Osteoblast (primary cell): ENCODE measurements around the gene HOXA11. TPM values are rescaled to one million over a fixed set of nuclear protein-coding genes. Genes with fewer than 3 reads are reported as not detected.
A peak's percentile ranks its signal among the peaks of the same experiment; 100 is the strongest.

ENCODE experiments used
- DNase-seq: peaks from one replicate; pipeline ENCODE4 v3.0.0; 2011; ENCODE audit warnings: low spot score, mixed read lengths; ENCODE audit not compliant: insufficient read length; ENCODE audit errors: missing footprints
- H2AFZ ChIP-seq: 2 replicates; pipeline ENCODE4 v1.6.0; 2011; ENCODE audit warnings: mild to moderate bottlenecking, low read length
- H3K27ac ChIP-seq: 2 replicates; pipeline ENCODE4 v1.5.1; 2011; ENCODE audit warnings: mild to moderate bottlenecking, low read depth, low read length, moderate library complexity
- H3K27me3 ChIP-seq: 2 replicates; pipeline ENCODE4 v1.6.0; 2012; ENCODE audit warnings: mild to moderate bottlenecking, control low read depth, inconsistent platforms, low read length, moderate library complexity; ENCODE audit not compliant: insufficient read depth
- H3K36me3 ChIP-seq: 2 replicates; pipeline ENCODE4 v1.5.1; 2011; ENCODE audit warnings: mild to moderate bottlenecking, low read length, control low read depth, moderate library complexity; ENCODE audit not compliant: insufficient read depth
- H3K4me1 ChIP-seq: 2 replicates; pipeline ENCODE4 v1.5.1; 2011; ENCODE audit warnings: mild to moderate bottlenecking, low read length, control low read depth, moderate library complexity; ENCODE audit not compliant: insufficient read depth
- H3K4me2 ChIP-seq: 2 replicates; pipeline ENCODE4 v1.6.0; 2011; ENCODE audit warnings: mild to moderate bottlenecking, low read length; ENCODE audit not compliant: insufficient read depth
- H3K4me3 ChIP-seq: fragments of 200-600 bp; sonication (generic); 3 replicates; pipeline ENCODE4 v1.5.1; 2012; ENCODE audit warnings: mild to moderate bottlenecking, low read length, inconsistent platforms; ENCODE audit not compliant: insufficient read depth
- H3K79me2 ChIP-seq: 2 replicates; pipeline ENCODE4 v1.6.0; 2012; ENCODE audit warnings: mild to moderate bottlenecking, low read length, control low read depth, inconsistent platforms; ENCODE audit not compliant: insufficient read depth
- H3K9me3 ChIP-seq: 2 replicates; pipeline ENCODE4 v1.5.1; 2011; ENCODE audit warnings: low read depth, low read length, control low read depth
- H4K20me1 ChIP-seq: 2 replicates; pipeline ENCODE4 v1.6.0; 2012; ENCODE audit warnings: mild to moderate bottlenecking, low read length, control low read depth; ENCODE audit not compliant: insufficient read depth
- total RNA-seq: library from RNA; depleted of rRNA; stranded (reverse); fragments of >200 nt; gene quantifications from 2 replicates; pipeline ENCODE4 v1.2.3, GENCODE V29; 2012
- TF ChIP-seq, protein P1 (sequence below): IDR thresholded peaks from 2 replicates; pipeline ENCODE4 v1.5.1; 2011; ENCODE audit warnings: mild to moderate bottlenecking, low read depth, low read length, moderate library complexity; ENCODE audit errors: extremely low read depth

Gene HOXA11
- total RNA-seq, 1 donor = 15.2 TPM

DNA sequence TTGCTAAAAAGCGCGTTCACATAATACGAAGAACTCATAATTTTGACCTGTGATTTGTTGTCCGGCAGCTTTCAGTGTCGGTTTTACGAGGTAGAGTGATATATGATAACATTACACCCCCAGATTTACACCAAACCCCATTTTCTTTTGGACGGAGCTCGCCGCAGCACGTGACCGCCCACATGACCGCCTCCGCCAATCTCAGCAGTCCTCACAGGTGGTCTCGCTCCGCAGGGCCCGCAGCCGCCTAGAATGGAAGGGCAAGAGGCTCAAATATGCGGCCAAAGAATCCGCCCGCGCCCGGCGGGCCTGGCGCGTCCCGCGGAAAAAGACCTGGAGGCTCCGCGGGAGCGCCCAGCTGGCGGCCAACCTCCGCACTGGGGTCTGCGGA is 28.5 kb downstream of the HOXA11 start, which contains the start of gene HOXA7:
Gene HOXA7 (minus strand): TSS at position 168 of the 391 bp plus-strand sequence. CDS start 130 bp downstream, at position 38.
- Histone ChIP-seq H3K36me3 (peaks cover 4% of the 10 kb centered on the region), H2AFZ (peak within 1 kb of the TSS; percentile 97), H4K20me1 (no peaks in the 10 kb centered on the region), H3K4me2 (peak within 1 kb of the TSS; percentile 97), H3K27ac (peak within 1 kb of the TSS; percentile 74), H3K4me3 (peak within 1 kb of the TSS; percentile 90), H3K27me3 (no peaks in the 10 kb centered on the region), H3K79me2 (peaks cover 56% of the 10 kb centered on the region), H3K4me1 (peaks cover 27% of the 10 kb centered on the region), H3K9me3 (no peaks in the 10 kb centered on the region)
- peak; percentile 99 for DNase-seq
- TF ChIP-seq, protein P1, sequence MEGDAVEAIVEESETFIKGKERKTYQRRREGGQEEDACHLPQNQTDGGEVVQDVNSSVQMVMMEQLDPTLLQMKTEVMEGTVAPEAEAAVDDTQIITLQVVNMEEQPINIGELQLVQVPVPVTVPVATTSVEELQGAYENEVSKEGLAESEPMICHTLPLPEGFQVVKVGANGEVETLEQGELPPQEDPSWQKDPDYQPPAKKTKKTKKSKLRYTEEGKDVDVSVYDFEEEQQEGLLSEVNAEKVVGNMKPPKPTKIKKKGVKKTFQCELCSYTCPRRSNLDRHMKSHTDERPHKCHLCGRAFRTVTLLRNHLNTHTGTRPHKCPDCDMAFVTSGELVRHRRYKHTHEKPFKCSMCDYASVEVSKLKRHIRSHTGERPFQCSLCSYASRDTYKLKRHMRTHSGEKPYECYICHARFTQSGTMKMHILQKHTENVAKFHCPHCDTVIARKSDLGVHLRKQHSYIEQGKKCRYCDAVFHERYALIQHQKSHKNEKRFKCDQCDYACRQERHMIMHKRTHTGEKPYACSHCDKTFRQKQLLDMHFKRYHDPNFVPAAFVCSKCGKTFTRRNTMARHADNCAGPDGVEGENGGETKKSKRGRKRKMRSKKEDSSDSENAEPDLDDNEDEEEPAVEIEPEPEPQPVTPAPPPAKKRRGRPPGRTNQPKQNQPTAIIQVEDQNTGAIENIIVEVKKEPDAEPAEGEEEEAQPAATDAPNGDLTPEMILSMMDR = no peak

DNA sequence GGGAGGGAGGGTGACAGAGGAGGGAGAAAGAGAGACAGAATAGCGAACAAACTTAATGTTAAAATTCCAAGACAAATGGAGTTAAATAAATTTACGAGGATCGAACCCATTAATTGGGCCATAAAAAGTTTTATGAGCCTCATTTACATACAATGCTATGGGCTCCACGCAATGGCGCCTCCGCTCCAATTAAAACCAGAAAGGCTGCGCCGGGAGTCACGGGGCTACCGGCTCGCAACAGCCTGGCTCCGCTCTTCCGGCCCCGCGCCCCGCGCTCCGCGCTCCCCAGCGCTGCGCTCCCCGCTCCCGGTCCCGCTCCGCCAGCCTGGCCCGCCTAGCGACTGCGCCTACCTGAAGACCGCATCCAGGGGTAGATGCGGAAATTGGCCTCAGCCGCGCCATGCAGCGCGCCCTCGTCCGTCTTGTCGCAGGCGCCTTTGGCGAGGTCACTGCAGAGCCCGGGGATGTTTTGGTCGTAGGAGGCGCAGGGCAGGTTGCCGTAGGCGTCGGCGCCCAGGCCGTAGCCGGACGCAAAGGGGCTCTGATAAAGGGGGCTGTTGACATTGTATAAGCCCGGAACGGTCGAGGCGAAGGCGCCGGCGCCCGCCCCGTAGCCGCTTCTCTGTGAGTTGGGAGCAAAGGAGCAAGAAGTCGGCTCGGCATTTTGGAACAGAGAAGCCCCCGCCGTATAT is 29.1 kb downstream of the HOXA11 start:
- DNase-seq = peak; percentile 92
- H2AFZ ChIP-seq = peak overlapping the region; percentile 97
- H3K27ac ChIP-seq = peak overlapping the region; percentile 74
- no peaks in the 10 kb centered on the region for H3K27me3 ChIP-seq
- H3K36me3 ChIP-seq = peaks cover 4% of the 10 kb centered on the region
- H3K9me3 ChIP-seq = no peaks in the 10 kb centered on the region
- peaks cover 24% of the 10 kb centered on the region for H3K4me1 ChIP-seq
- peak overlapping the region; percentile 97 for H3K4me2 ChIP-seq
- H3K4me3 ChIP-seq = peak overlapping the region; percentile 90
- H4K20me1 ChIP-seq = no peaks in the 10 kb centered on the region
- TF ChIP-seq, protein P1 = no peak
- H3K79me2 ChIP-seq = peaks cover 58% of the 10 kb centered on the region

DNA sequence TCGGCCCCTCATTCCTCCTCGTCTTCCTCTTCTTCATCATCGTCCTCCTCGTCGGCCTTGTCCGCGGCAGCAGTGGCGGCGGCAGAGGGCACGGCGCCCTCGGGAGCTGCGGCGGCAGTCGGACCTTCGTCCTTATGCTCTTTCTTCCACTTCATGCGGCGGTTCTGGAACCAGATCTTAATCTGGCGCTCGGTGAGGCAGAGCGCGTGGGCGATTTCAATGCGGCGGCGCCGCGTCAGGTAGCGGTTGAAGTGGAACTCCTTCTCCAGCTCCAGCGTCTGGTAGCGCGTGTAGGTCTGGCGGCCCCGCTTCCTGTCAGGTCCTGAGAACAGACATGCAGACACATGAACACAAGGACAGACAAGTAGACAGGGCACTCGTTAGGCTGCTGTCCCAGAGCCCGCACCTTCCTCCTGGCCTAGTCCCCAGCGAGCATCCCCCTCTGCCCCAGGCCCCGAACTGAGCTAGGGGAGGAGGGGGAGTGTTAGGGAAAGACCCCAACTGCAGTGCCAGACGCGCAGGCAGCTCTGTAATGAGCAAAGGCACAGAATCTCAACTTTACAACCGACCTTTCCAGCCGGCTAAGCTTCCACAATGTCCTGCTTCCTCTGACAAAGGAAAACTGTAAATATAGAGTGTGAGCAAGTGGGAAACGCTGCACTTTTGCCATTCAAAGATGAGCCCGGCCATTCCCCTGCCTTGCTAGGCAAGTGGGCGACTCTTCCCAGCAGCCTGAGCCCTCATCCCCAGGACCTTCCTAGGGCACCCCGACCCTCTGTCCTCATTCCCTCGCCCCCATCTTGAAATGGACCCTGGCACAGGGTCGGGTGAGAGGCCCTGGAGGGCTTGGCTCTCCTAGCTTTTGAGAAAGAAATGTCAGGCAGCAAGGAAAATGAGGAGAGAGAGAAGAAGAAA is 29.9 kb downstream of the HOXA11 start:
- Histone ChIP-seq H3K4me3 (peak overlapping the region; percentile 90), H3K27me3 (no peaks in the 10 kb centered on the region), H3K36me3 (peaks cover 4% of the 10 kb centered on the region), H3K4me1 (peaks cover 28% of the 10 kb centered on the region), H3K27ac (peak overlapping the region; percentile 74), H4K20me1 (peaks cover 6% of the 10 kb centered on the region), H3K4me2 (peak overlapping the region; percentile 97), H3K9me3 (no peaks in the 10 kb centered on the region), H3K79me2 (peaks cover 59% of the 10 kb centered on the region), H2AFZ (peak overlapping the region; percentile 97)
- DNase-seq = peak; percentile 82
- TF ChIP-seq, protein P1 = no peak

DNA sequence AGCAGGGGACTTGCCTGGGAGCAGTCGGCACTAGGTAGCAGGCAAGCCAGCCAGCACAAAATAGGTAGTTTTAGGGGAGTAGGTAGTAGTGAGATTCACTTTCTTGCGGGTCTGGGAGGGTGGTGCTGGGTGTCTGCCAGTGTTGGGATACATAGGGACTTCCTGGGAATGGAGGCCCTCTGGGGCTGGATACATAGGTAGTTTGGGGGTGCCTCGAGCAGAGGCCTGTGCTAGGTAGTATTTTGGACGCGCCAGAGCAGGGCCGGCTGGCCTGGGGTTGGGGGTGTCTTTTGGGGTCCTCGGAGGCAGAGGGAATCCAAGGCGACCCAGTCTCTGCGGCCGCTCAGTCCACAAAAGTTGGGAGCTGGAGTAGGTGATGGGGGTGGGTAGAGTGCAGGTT is 30.7 kb downstream of the HOXA11 start:
- Histone ChIP-seq H4K20me1 (peaks cover 9% of the 10 kb centered on the region), H2AFZ (no peak overlapping the region), H3K27ac (no peak overlapping the region), H3K4me1 (peaks cover 36% of the 10 kb centered on the region), H3K4me3 (no peak overlapping the region), H3K4me2 (no peak overlapping the region), H3K79me2 (peaks cover 64% of the 10 kb centered on the region), H3K9me3 (no peaks in the 10 kb centered on the region), H3K36me3 (peaks cover 4% of the 10 kb centered on the region), H3K27me3 (no peaks in the 10 kb centered on the region)
- TF ChIP-seq, protein P1 = no peak
- peak; percentile 8 for DNase-seq
